HepG2 (cell line): ENCODE results near the gene MEPCE. TPM values are rescaled to one million over a fixed set of nuclear protein-coding genes. Genes with fewer than 3 reads are reported as not detected.

Experiments used
- ESRRA ChIP-seq: sonication (generic); formaldehyde crosslinking; IDR thresholded peaks from 2 replicates; pipeline ENCODE4 v1.5.1; 2020; ENCODE audit warnings: mild to moderate bottlenecking, low read depth, missing genetic modification reagents
- HHEX ChIP-seq: IDR thresholded peaks from 2 replicates; pipeline ENCODE4 v1.6.1; 2016; ENCODE audit warnings: control low read depth
- HMG20B ChIP-seq: conservative IDR thresholded peaks from 2 replicates; pipeline ENCODE4 v1.6.1; 2016; ENCODE audit warnings: missing genetic modification reagents, missing compliant biosample characterization
- IKZF4 ChIP-seq: sonication (generic); formaldehyde crosslinking; IDR thresholded peaks from 2 replicates; pipeline ENCODE4 v1.5.1; 2020; ENCODE audit warnings: borderline replicate concordance, mild to moderate bottlenecking, low read depth, missing genetic modification reagents; ENCODE audit errors: not compliant biosample characterization
- KAT7 ChIP-seq: IDR thresholded peaks from 2 replicates; pipeline ENCODE4 v1.6.1; 2018; ENCODE audit warnings: borderline replicate concordance, missing compliant biosample characterization
- KDM4B ChIP-seq: sonication (generic); formaldehyde crosslinking; IDR thresholded peaks from 2 replicates; pipeline ENCODE4 v1.4.0; 2020; ENCODE audit warnings: missing genetic modification reagents
- MAZ ChIP-seq, 2 experiments: sonication (generic) in 1 of 2; formaldehyde crosslinking in 1 of 2; IDR thresholded peaks; 2 replicates each; pipeline versions ENCODE4 v1.5.0 to v1.6.1; 2012 to 2020; ENCODE audit warnings: low read depth in 2 of 2, mild to moderate bottlenecking in 2 of 2, borderline replicate concordance in 1 of 2, improper control_type of control experiment in 1 of 2, low read length in 1 of 2, missing genetic modification reagents in 1 of 2, moderate library complexity in 1 of 2
- RFX5 ChIP-seq: IDR thresholded peaks from 2 replicates; pipeline ENCODE4 v1.6.1; 2011; ENCODE audit warnings: low read depth, low read length, improper control_type of control experiment
- ZBTB7A ChIP-seq: sonication (generic); formaldehyde crosslinking; IDR thresholded peaks from 2 replicates; pipeline ENCODE4 v1.8.0; 2022; ENCODE audit warnings: mild to moderate bottlenecking, missing genetic modification reagents
- ZFP41 ChIP-seq: sonication (generic); formaldehyde crosslinking; IDR thresholded peaks from 2 replicates; pipeline ENCODE4 v1.4.0; 2020; ENCODE audit warnings: mild to moderate bottlenecking, missing genetic modification reagents, borderline replicate concordance
- ZNF143 ChIP-seq: sonication (generic); formaldehyde crosslinking; IDR thresholded peaks from 2 replicates; pipeline ENCODE4 v1.4.0; 2020; ENCODE audit warnings: missing genetic modification reagents
- ZNF263 ChIP-seq: sonication (generic); formaldehyde crosslinking; IDR thresholded peaks from 2 replicates; pipeline ENCODE4 v1.4.0; 2020; ENCODE audit warnings: missing genetic modification reagents
- ZNF569 ChIP-seq: sonication (generic); formaldehyde crosslinking; IDR thresholded peaks from 2 replicates; pipeline ENCODE4 v1.5.0; 2020; ENCODE audit warnings: mild to moderate bottlenecking, missing genetic modification reagents, moderate library complexity, borderline replicate concordance
- ZNF572 ChIP-seq: sonication (generic); formaldehyde crosslinking; IDR thresholded peaks from 2 replicates; pipeline ENCODE4 v1.5.1; 2020; ENCODE audit warnings: mild to moderate bottlenecking, missing genetic modification reagents
- ZNF605 ChIP-seq: sonication (generic); formaldehyde crosslinking; IDR thresholded peaks from 2 replicates; pipeline ENCODE4 v1.8.0; 2022; ENCODE audit warnings: mild to moderate bottlenecking, missing genetic modification reagents
- ZNF670 ChIP-seq: sonication (generic); formaldehyde crosslinking; IDR thresholded peaks from 2 replicates; pipeline ENCODE4 v1.8.0; 2022; ENCODE audit warnings: mild to moderate bottlenecking, missing genetic modification reagents, borderline replicate concordance
- ZNF878 ChIP-seq: sonication (generic); formaldehyde crosslinking; IDR thresholded peaks from 2 replicates; pipeline ENCODE4 v1.8.1; 2023; ENCODE audit warnings: mild to moderate bottlenecking, missing genetic modification reagents, moderate library complexity
- polyA plus RNA-seq, 8 experiments: library from polyadenylated mRNA; depleted of rRNA in 3 of 8; stranded (reverse) in 7 of 8; unstranded in 1 of 8; fragments of >200 nt; fragmentation: Illumina TruSeq in 4 of 8; extraction: Trizol in 4 of 8; gene quantifications; 2 replicates each; pipeline versions ENCODE4 v1.2.1 to v1.2.3, GENCODE V29; 2011 to 2016; ENCODE audit warnings: low read depth in 4 of 8, missing spikeins in 1 of 8, mixed read lengths in 1 of 8; ENCODE audit not compliant: insufficient read depth in 1 of 8
- total RNA-seq, 5 experiments: library from RNA; depleted of rRNA; stranded (reverse); fragments of >200 nt; fragmentation: Illumina TruSeq; extraction: Trizol; gene quantifications; 2 replicates each; pipeline ENCODE4 v1.2.3, GENCODE V29; 2016; ENCODE audit warnings: low read depth in 1 of 5
- TF ChIP-seq, protein P1 (sequence below): sonication (generic); formaldehyde crosslinking; IDR thresholded peaks from 2 replicates; pipeline ENCODE4 v1.4.0; 2020; ENCODE audit warnings: missing genetic modification reagents, borderline replicate concordance
- TF ChIP-seq, protein P2 (sequence below): sonication (generic); formaldehyde crosslinking; IDR thresholded peaks from 2 replicates; pipeline ENCODE4 v1.4.0; 2020; ENCODE audit warnings: missing genetic modification reagents
- TF ChIP-seq, protein P3 (sequence below): sonication (generic); formaldehyde crosslinking; IDR thresholded peaks from 2 replicates; pipeline ENCODE4 v1.5.0; 2020; ENCODE audit warnings: mild to moderate bottlenecking, low read depth, missing genetic modification reagents, borderline replicate concordance
- TF ChIP-seq, protein P4 (sequence below), 2 experiments: fragments of 450-650 bp in 1 of 2; sonication (generic) in 1 of 2; formaldehyde crosslinking; IDR thresholded peaks; 2 replicates each; pipeline versions ENCODE4 v1.5.0 to v1.8.0; 2020 to 2022; ENCODE audit warnings: mild to moderate bottlenecking in 1 of 2, missing genetic modification reagents in 1 of 2

MEPCE gene
- total and polyA plus RNA-seq, 2 of the 13 experiments (the other 11 are each of a cell fraction or from before 2014, with no cell fraction given): 12.3 to 26.0 TPM

DNA sequence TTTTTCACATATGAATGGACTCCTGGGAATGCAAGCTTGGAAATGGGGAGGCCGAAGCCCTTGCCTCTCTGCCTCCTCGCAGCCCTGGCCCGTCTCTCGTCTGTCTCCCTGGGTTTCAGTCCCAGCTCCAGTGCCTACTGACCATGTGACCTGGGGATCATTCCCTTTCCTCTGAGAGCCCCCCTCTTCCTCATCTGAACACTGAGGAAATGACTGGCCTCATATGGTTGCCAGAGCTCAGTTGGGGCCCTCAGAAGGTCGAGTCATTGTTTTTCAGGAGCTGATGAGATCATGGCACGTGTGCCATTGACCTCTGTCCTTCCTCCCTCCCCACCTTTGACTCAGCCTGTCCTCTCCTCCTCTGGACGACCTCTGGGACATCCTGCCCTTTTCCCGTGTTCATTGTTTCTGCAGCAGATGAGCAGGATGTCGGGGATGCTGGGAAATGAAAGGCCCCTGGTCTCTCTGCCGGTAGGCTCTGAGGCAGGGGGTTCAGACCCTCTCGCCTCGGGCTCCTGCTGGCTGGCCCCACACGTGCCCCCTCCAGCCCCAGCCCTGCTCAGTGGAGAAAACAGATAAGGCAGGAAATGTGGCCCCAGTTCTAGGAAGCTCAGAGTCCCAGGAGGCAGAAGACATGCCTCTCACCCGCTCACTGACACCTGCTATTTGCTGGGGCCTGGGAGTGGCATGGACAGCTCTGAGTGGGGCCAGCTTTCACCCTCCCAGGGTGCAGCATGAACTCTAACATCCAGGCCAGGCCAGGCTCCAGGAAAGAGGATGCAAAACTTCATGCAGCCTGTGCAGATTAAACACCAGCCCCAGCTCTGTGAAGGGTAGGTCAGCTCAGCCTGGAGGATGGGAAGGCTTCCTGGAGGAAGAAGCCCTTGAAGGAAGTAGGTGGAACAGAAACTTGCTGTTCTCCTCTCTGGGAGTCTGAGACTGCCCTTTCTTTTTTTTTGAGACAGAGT, 15.0 kb downstream of the MEPCE start (continued):
- TF ChIP-seq ZNF878 (peak; percentile 73), ESRRA (peak; percentile 100), IKZF4 (peak; percentile 54), RFX5 (peak; percentile 44), KDM4B (CRISPR knock-in tag) (no peak), ZNF569 (CRISPR knock-in tag) (no peak), ZNF670 (CRISPR knock-in tag) (0 out of 2 replicates have a peak, but pooled peaks have one; percentile 33), MAZ (IDR thresholded peaks at IDR 0.05; ENCODE audit: borderline replicate concordance, low read depth, low read length) (peak; percentile 73), MAZ (CRISPR knock-in tag; IDR thresholded peaks at IDR 0.05; ENCODE audit: low read depth) (peak; percentile 85), ZNF605 (CRISPR knock-in tag) (peak; percentile 92), ZNF572 (CRISPR knock-in tag) (no peak), HHEX (CRISPR knock-in tag) (peak; percentile 62; the same call in 1 of the 2 replicates), ZNF143 (peak; percentile 76), ZNF263 (CRISPR knock-in tag) (peak; percentile 87), HMG20B (CRISPR knock-in tag) (0 out of 2 replicates have a peak, but pooled peaks have one; percentile 53), KAT7 (CRISPR knock-in tag) (0 out of 2 replicates have a peak, but pooled peaks have one; percentile 35), ZBTB7A (CRISPR knock-in tag) (peak; percentile 84), ZFP41 (0 out of 2 replicates have a peak, but pooled peaks have one; percentile 38)
- TF ChIP-seq, protein P1, sequence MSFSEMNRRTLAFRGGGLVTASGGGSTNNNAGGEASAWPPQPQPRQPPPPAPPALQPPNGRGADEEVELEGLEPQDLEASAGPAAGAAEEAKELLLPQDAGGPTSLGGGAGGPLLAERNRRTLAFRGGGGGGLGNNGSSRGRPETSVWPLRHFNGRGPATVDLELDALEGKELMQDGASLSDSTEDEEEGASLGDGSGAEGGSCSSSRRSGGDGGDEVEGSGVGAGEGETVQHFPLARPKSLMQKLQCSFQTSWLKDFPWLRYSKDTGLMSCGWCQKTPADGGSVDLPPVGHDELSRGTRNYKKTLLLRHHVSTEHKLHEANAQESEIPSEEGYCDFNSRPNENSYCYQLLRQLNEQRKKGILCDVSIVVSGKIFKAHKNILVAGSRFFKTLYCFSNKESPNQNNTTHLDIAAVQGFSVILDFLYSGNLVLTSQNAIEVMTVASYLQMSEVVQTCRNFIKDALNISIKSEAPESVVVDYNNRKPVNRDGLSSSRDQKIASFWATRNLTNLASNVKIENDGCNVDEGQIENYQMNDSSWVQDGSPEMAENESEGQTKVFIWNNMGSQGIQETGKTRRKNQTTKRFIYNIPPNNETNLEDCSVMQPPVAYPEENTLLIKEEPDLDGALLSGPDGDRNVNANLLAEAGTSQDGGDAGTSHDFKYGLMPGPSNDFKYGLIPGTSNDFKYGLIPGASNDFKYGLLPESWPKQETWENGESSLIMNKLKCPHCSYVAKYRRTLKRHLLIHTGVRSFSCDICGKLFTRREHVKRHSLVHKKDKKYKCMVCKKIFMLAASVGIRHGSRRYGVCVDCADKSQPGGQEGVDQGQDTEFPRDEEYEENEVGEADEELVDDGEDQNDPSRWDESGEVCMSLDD (CRISPR knock-in tag): peak; percentile 75; the same call in 1 of the 2 replicates
- TF ChIP-seq, protein P2, sequence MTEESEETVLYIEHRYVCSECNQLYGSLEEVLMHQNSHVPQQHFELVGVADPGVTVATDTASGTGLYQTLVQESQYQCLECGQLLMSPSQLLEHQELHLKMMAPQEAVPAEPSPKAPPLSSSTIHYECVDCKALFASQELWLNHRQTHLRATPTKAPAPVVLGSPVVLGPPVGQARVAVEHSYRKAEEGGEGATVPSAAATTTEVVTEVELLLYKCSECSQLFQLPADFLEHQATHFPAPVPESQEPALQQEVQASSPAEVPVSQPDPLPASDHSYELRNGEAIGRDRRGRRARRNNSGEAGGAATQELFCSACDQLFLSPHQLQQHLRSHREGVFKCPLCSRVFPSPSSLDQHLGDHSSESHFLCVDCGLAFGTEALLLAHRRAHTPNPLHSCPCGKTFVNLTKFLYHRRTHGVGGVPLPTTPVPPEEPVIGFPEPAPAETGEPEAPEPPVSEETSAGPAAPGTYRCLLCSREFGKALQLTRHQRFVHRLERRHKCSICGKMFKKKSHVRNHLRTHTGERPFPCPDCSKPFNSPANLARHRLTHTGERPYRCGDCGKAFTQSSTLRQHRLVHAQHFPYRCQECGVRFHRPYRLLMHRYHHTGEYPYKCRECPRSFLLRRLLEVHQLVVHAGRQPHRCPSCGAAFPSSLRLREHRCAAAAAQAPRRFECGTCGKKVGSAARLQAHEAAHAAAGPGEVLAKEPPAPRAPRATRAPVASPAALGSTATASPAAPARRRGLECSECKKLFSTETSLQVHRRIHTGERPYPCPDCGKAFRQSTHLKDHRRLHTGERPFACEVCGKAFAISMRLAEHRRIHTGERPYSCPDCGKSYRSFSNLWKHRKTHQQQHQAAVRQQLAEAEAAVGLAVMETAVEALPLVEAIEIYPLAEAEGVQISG (CRISPR knock-in tag): peak; percentile 80
- TF ChIP-seq, protein P3, sequence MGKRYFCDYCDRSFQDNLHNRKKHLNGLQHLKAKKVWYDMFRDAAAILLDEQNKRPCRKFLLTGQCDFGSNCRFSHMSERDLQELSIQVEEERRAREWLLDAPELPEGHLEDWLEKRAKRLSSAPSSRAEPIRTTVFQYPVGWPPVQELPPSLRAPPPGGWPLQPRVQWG: no peak
- TF ChIP-seq, protein P4, sequence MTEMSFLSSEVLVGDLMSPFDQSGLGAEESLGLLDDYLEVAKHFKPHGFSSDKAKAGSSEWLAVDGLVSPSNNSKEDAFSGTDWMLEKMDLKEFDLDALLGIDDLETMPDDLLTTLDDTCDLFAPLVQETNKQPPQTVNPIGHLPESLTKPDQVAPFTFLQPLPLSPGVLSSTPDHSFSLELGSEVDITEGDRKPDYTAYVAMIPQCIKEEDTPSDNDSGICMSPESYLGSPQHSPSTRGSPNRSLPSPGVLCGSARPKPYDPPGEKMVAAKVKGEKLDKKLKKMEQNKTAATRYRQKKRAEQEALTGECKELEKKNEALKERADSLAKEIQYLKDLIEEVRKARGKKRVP (CRISPR knock-in tag; IDR thresholded peaks at IDR 0.05): peak in 1 of 2 experiments; percentile 71; a peak in 1 of 4 replicates
